Hepatocyte (in vitro differentiated cells): ENCODE results near the gene RINL. TPM values are rescaled to one million over a fixed set of nuclear protein-coding genes. Genes with fewer than 3 reads are reported as not detected.
A peak's percentile ranks its signal among the peaks of the same experiment; 100 is the strongest.

Source experiments
- DNase-seq: peaks from one replicate; pipeline ENCODE4 v3.0.0-alpha.2; 2016; ENCODE audit warnings: low spot score
- H2AFZ ChIP-seq: fragments of 200-600 bp; sonication (generic); 2 replicates; pipeline ENCODE4 v1.6.0; 2016; ENCODE audit warnings: antibody characterized with exemption, mild to moderate bottlenecking
- H3K27ac ChIP-seq: fragments of 200-600 bp; sonication (generic); 2 replicates; pipeline ENCODE4 v1.5.1; 2016; ENCODE audit warnings: mild to moderate bottlenecking
- H3K27me3 ChIP-seq: fragments of 200-600 bp; sonication (generic); 2 replicates; pipeline ENCODE4 v1.6.1; 2016
- H3K36me3 ChIP-seq: fragments of 200-600 bp; sonication (generic); replicated peaks from 2 replicates; pipeline ENCODE4 v1.5.1; 2016; ENCODE audit warnings: low read depth; ENCODE audit not compliant: insufficient read depth
- H3K4me1 ChIP-seq: fragments of 200-600 bp; sonication (generic); 2 replicates; pipeline ENCODE4 v1.5.1; 2016; ENCODE audit warnings: mild to moderate bottlenecking, moderate library complexity; ENCODE audit not compliant: insufficient read depth
- H3K4me2 ChIP-seq: fragments of 200-600 bp; sonication (generic); 2 replicates; pipeline ENCODE4 v1.6.0; 2016
- H3K4me3 ChIP-seq: fragments of 200-600 bp; sonication (generic); 2 replicates; pipeline ENCODE4 v1.5.1; 2016; ENCODE audit warnings: mild to moderate bottlenecking
- H3K79me2 ChIP-seq: fragments of 200-600 bp; sonication (generic); 2 replicates; pipeline ENCODE4 v1.6.0; 2017; ENCODE audit warnings: mild to moderate bottlenecking
- H3K9me2 ChIP-seq: fragments of 200-600 bp; sonication (generic); replicated peaks from 2 replicates; pipeline ENCODE4 v1.6.0; 2017; ENCODE audit warnings: mild to moderate bottlenecking; ENCODE audit not compliant: insufficient read depth
- H3K9me3 ChIP-seq: fragments of 200-600 bp; sonication (generic); 2 replicates; pipeline ENCODE4 v1.5.1; 2016; ENCODE audit warnings: low read depth, mild to moderate bottlenecking
- H4K20me1 ChIP-seq: fragments of 200-600 bp; sonication (generic); 2 replicates; pipeline ENCODE4 v1.6.0; 2016; ENCODE audit warnings: mild to moderate bottlenecking; ENCODE audit not compliant: insufficient read depth, poor library complexity, severe bottlenecking
- EZH2 ChIP-seq: fragments of 200-600 bp; sonication (generic); IDR thresholded peaks from 2 replicates; pipeline ENCODE4 v1.6.1; 2016; ENCODE audit warnings: antibody characterized with exemption, mild to moderate bottlenecking, borderline replicate concordance
- EZH2phosphoT487 ChIP-seq: fragments of 200-600 bp; sonication (generic); IDR thresholded peaks from one replicate; pipeline ENCODE4 v1.6.1; 2018; ENCODE audit warnings: antibody characterized with exemption, mild to moderate bottlenecking, low read depth, moderate library complexity; ENCODE audit not compliant: unreplicated experiment, severe bottlenecking
- WGBS: methylation state at CpG from one replicate; pipeline ENCODE4 v1.1.6; 2016; ENCODE audit warnings: low lambda C conversion rate; ENCODE audit errors: missing lambda C conversion rate; 5-methylcytosine and 5-hydroxymethylcytosine counted together
- polyA plus RNA-seq: library from polyadenylated mRNA; unstranded; fragments of >200 nt; fragmentation: Nextera tagmentation; extraction: Ambion mirVana; gene quantifications from 2 replicates; pipeline ENCODE4 v1.2.1, GENCODE V29; 2016
- total RNA-seq: library from RNA; depleted of rRNA; stranded (reverse); fragments of >200 nt; gene quantifications from 2 replicates; pipeline ENCODE4 v1.2.3, GENCODE V29; 2014
- TF ChIP-seq, protein P1 (sequence below): fragments of 200-600 bp; sonication (generic); IDR thresholded peaks from 2 replicates; pipeline ENCODE4 v1.5.1; 2016; ENCODE audit warnings: antibody characterized with exemption, mild to moderate bottlenecking; ENCODE audit not compliant: poor library complexity

RINL gene
- total and polyA plus RNA-seq, 2 experiments from 2014 or later, result 5.6 to 7.7 TPM

DNA sequence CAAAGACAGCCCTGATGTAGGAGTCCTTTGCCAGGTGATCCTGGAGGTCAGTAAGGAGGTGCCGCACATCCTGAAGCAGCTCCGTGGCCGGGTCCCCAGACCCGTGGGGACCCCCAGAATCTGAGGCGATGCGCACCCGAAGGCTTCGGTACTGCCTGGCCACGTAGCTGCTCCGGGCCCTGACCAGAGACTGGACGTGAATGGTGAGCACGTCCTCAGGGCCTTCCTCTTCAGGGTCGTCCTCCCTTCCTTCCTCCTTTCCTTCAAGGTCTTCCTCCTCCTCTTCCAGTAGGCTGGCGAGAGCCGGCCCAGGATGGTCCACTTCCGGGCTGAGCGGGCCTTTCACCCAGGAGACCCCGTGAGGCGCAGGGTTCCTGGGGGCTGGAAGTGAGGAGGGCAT, 7.5 kb downstream of the RINL start:
- DNase-seq, result no peak
- Histone ChIP-seq H3K9me2 (no peaks in the 10 kb centered on the region), H3K4me3 (no peak overlapping the region), H3K36me3 (no peaks in the 10 kb centered on the region), H2AFZ (no peak overlapping the region), H3K4me2 (peak overlapping the region; percentile 78), H3K79me2 (no peaks in the 10 kb centered on the region), H3K4me1 (no peaks in the 10 kb centered on the region), H4K20me1 (no peaks in the 10 kb centered on the region), H3K27ac (no peak overlapping the region), H3K9me3 (no peaks in the 10 kb centered on the region), H3K27me3 (no peaks in the 10 kb centered on the region)
- TF ChIP-seq EZH2phosphoT487, result no peak
- WGBS, result 98% methylated on average over 18 of the region's 19 CpGs

GRCh38 chr19:38869836-38870607, 8.1 kb downstream of the RINL start:
- Histone ChIP-seq H3K4me1 (no peaks in the 10 kb centered on the region), H3K4me2 (peak overlapping the region; percentile 78), H3K4me3 (no peak overlapping the region), H2AFZ (peak overlapping the region; percentile 84), H3K9me2 (no peaks in the 10 kb centered on the region), H3K79me2 (no peaks in the 10 kb centered on the region), H3K36me3 (no peaks in the 10 kb centered on the region), H3K9me3 (no peaks in the 10 kb centered on the region), H3K27me3 (no peaks in the 10 kb centered on the region), H4K20me1 (no peaks in the 10 kb centered on the region), H3K27ac (no peak overlapping the region)
- WGBS, result 53% methylated on average over 30 of the region's 62 CpGs
- DNase-seq, result peak; percentile 86
- TF ChIP-seq, protein P1, sequence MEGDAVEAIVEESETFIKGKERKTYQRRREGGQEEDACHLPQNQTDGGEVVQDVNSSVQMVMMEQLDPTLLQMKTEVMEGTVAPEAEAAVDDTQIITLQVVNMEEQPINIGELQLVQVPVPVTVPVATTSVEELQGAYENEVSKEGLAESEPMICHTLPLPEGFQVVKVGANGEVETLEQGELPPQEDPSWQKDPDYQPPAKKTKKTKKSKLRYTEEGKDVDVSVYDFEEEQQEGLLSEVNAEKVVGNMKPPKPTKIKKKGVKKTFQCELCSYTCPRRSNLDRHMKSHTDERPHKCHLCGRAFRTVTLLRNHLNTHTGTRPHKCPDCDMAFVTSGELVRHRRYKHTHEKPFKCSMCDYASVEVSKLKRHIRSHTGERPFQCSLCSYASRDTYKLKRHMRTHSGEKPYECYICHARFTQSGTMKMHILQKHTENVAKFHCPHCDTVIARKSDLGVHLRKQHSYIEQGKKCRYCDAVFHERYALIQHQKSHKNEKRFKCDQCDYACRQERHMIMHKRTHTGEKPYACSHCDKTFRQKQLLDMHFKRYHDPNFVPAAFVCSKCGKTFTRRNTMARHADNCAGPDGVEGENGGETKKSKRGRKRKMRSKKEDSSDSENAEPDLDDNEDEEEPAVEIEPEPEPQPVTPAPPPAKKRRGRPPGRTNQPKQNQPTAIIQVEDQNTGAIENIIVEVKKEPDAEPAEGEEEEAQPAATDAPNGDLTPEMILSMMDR, result peak; percentile 77
- TF ChIP-seq EZH2, result no peak

GRCh38 chr19:38869160-38869835, 8.8 kb downstream of the RINL start:
- no peak overlapping the region for H3K27ac ChIP-seq

DNA sequence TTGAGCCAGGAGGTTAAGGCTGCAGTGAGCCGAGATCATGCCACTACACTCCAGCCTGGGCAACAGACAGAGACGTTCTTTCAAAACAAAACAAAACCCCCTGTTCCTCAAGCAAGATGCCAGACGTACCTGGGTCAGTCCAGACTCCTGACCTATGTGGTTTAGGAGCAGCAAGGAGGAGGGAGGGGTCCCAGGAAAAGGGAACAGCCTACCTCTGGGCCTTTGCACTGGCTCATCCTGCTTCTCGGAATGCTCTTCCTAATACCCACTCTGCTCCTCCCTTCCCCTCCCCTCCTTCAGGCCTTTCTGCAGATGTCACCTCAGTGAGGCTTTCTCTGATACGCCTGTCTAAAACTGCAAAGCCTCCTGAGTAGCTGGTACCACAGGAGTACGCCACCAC, 9.5 kb downstream of the RINL start:
- WGBS, result 93% methylated on average over 6 of the region's 6 CpGs
- no peak overlapping the region for H3K27ac ChIP-seq
- H3K4me3 ChIP-seq, result no peak overlapping the region
- no peaks in the 10 kb centered on the region for H3K9me3 ChIP-seq
- TF ChIP-seq EZH2phosphoT487, result no peak
- TF ChIP-seq, protein P1, result no peak
- no peak for TF ChIP-seq EZH2
- no peaks in the 10 kb centered on the region for H3K79me2 ChIP-seq
- DNase-seq, result no peak
- H3K4me2 ChIP-seq, result no peak overlapping the region
- H2AFZ ChIP-seq, result no peak overlapping the region
- H3K36me3 ChIP-seq, result no peaks in the 10 kb centered on the region
- H3K4me1 ChIP-seq, result no peaks in the 10 kb centered on the region
- no peaks in the 10 kb centered on the region for H3K9me2 ChIP-seq
- no peaks in the 10 kb centered on the region for H3K27me3 ChIP-seq
- no peaks in the 10 kb centered on the region for H4K20me1 ChIP-seq

More at GRCh38 chr19:38869160-38869835, 8.8 kb downstream of the RINL start:
- no peak for TF ChIP-seq EZH2phosphoT487
- TF ChIP-seq, protein P1, result no peak
- H3K4me1 ChIP-seq, result no peaks in the 10 kb centered on the region
- 63% methylated on average over 31 of the region's 34 CpGs for WGBS
- no peak for DNase-seq
- H3K36me3 ChIP-seq, result no peaks in the 10 kb centered on the region
- no peaks in the 10 kb centered on the region for H3K79me2 ChIP-seq
- no peaks in the 10 kb centered on the region for H3K27me3 ChIP-seq
- H3K4me3 ChIP-seq, result no peak overlapping the region
- H2AFZ ChIP-seq, result peak overlapping the region; percentile 84
- H3K9me2 ChIP-seq, result no peaks in the 10 kb centered on the region
- H4K20me1 ChIP-seq, result no peaks in the 10 kb centered on the region
- H3K4me2 ChIP-seq, result peak overlapping the region; percentile 78
- H3K9me3 ChIP-seq, result no peaks in the 10 kb centered on the region
